Type B pancreatic cell (in vitro differentiated cells): ENCODE results near the gene SNX8. TPM values are rescaled to one million over a fixed set of nuclear protein-coding genes. Genes with fewer than 3 reads are reported as not detected.

ENCODE experiments used
- DNase-seq: peaks from one replicate; pipeline ENCODE4 v3.0.0; 2021; ENCODE audit warnings: mixed read lengths; ENCODE audit not compliant: unreplicated experiment; ENCODE audit errors: extremely low spot score
- H3K27ac Mint-ChIP-seq: 2 replicates; pipeline ENCODE4 v1.8.0; 2021; ENCODE audit warnings: mild to moderate bottlenecking, mixed read lengths
- H3K27me3 Mint-ChIP-seq: 2 replicates; pipeline ENCODE4 v1.8.0; 2021; ENCODE audit warnings: mixed read lengths
- H3K36me3 Mint-ChIP-seq: 2 replicates; pipeline ENCODE4 v1.8.0; 2021; ENCODE audit warnings: mixed read lengths
- H3K4me1 Mint-ChIP-seq: one replicate; pipeline ENCODE4 v1.8.0; 2021; ENCODE audit warnings: mixed read lengths; ENCODE audit not compliant: unreplicated experiment
- H3K4me3 Mint-ChIP-seq: 2 replicates; pipeline ENCODE4 v1.8.0; 2021; ENCODE audit warnings: mild to moderate bottlenecking, mixed read lengths
- H3K9me3 Mint-ChIP-seq: 2 replicates; pipeline ENCODE4 v1.8.0; 2021; ENCODE audit warnings: mixed read lengths
- CTCF ChIP-seq: fragments of 200-600 bp; sonication (generic); conservative IDR thresholded peaks from 2 replicates; pipeline ENCODE4 v1.5.0; 2021; ENCODE audit warnings: antibody characterized with exemption, mild to moderate bottlenecking
- total RNA-seq: library from RNA; stranded (reverse); gene quantifications from 2 replicates; pipeline ENCODE4 v1.2.1, GENCODE V29; 2021; ENCODE audit warnings: low replicate concordance

SNX8 gene
- total RNA-seq, 1 donor from 2014 or later = 29.1 TPM

GRCh38 chr7:2275101-2275500, 39.1 kb downstream of the SNX8 start:
- Mint-ChIP-seq H3K4me3 (no peak overlapping the region), H3K27ac (no peak overlapping the region), H3K9me3 (no peaks in the 10 kb centered on the region), H3K36me3 (peaks cover 10% of the 10 kb centered on the region), H3K4me1 (peaks cover 9% of the 10 kb centered on the region), H3K27me3 (no peaks in the 10 kb centered on the region)
- no peak for DNase-seq
- TF ChIP-seq CTCF = no peak

GRCh38 chr7:2274666-2275065, 39.6 kb downstream of the SNX8 start:
- Mint-ChIP-seq H3K9me3 (no peaks in the 10 kb centered on the region), H3K4me3 (no peak overlapping the region), H3K36me3 (peaks cover 11% of the 10 kb centered on the region), H3K4me1 (peaks cover 5% of the 10 kb centered on the region), H3K27me3 (no peaks in the 10 kb centered on the region), H3K27ac (no peak overlapping the region)
- DNase-seq = no peak
- TF ChIP-seq CTCF = no peak

GRCh38 chr7:2273866-2274265, 40.4 kb downstream of the SNX8 start:
- no peak overlapping the region for H3K4me3 Mint-ChIP-seq
- no peak for DNase-seq
- H3K27ac Mint-ChIP-seq = no peak overlapping the region
- peaks cover 10% of the 10 kb centered on the region for H3K4me1 Mint-ChIP-seq
- H3K9me3 Mint-ChIP-seq = no peaks in the 10 kb centered on the region
- H3K36me3 Mint-ChIP-seq = peaks cover 15% of the 10 kb centered on the region
- no peaks in the 10 kb centered on the region for H3K27me3 Mint-ChIP-seq
- no peak for TF ChIP-seq CTCF

- no peak overlapping the region for H3K27ac Mint-ChIP-seq
- H3K4me3 Mint-ChIP-seq = no peak overlapping the region
Observed at GRCh38 chr7:2272031-2272430, 42.2 kb downstream of the SNX8 start.

GRCh38 chr7:2271273-2272026, 42.8 kb downstream of the SNX8 start:
- Mint-ChIP-seq H3K36me3 (peaks cover 12% of the 10 kb centered on the region), H3K4me3 (no peak overlapping the region), H3K4me1 (peaks cover 10% of the 10 kb centered on the region), H3K27me3 (no peaks in the 10 kb centered on the region), H3K9me3 (no peaks in the 10 kb centered on the region), H3K27ac (no peak overlapping the region)
- no peak for TF ChIP-seq CTCF
- DNase-seq = no peak

More at GRCh38 chr7:2272031-2272430, 42.2 kb downstream of the SNX8 start:
- Mint-ChIP-seq H3K9me3 (no peaks in the 10 kb centered on the region), H3K27me3 (no peaks in the 10 kb centered on the region), H3K4me1 (peaks cover 10% of the 10 kb centered on the region), H3K36me3 (peaks cover 13% of the 10 kb centered on the region)
- TF ChIP-seq CTCF = no peak
- DNase-seq = no peak
